Caco-2 (cell line): Measurements from ENCODE around the gene RAI1. TPM values are rescaled to one million over a fixed set of nuclear protein-coding genes. Genes with fewer than 3 reads are reported as not detected.

Experiments
- BruUV-seq: library from RNA; stranded (reverse); fragments of 400-500 nt; replicated peaks from 2 replicates; lab custom pipeline; 2021; lab: Mats Ljungman, UMichigan
- CTCF ChIA-PET: fragments of 300-600 bp; sonication (Branson Sonifier 250); formaldehyde crosslinking; loops from one replicate; lab custom pipeline; 2022; ENCODE audit warnings: antibody characterized with exemption; lab: Charles Lee
- POLR2A ChIA-PET: fragments of 300-600 bp; sonication (Branson Sonifier 250); formaldehyde crosslinking; loops from one replicate; lab custom pipeline; 2022; ENCODE audit warnings: antibody characterized with exemption; lab: Charles Lee
- DNase-seq, 2 experiments: peaks; one replicate each; pipeline versions ENCODE4 v3.0.0 to v3.0.0-alpha.2; 2020 to 2022
- H3K27me3 ChIP-seq: replicated peaks from 2 replicates; pipeline ENCODE4 v1.6.0; 2011; ENCODE audit warnings: low read length; ENCODE audit not compliant: control insufficient read depth, insufficient read depth
- H3K36me3 ChIP-seq: 2 replicates; pipeline ENCODE4 v1.5.1; 2011; ENCODE audit warnings: low read length; ENCODE audit not compliant: control insufficient read depth, insufficient read depth
- H3K4me1 ChIP-seq: fragments of 250-450 bp; sonication (Bioruptor Pico); 2 replicates; pipeline ENCODE4 v1.5.1; 2020; ENCODE audit warnings: mild to moderate bottlenecking
- H3K4me3 ChIP-seq: 2 replicates; pipeline ENCODE4 v1.5.1; 2011; ENCODE audit warnings: low read depth, mild to moderate bottlenecking, control low read depth, low read length
- H3K9me3 ChIP-seq: fragments of 250-450 bp; sonication (Bioruptor Pico); 2 replicates; pipeline ENCODE4 v1.5.1; 2020; ENCODE audit warnings: mild to moderate bottlenecking, moderate library complexity
- H3K27ac Mint-ChIP-seq: one replicate; pipeline ENCODE4 v1.8.0; 2022; ENCODE audit warnings: mixed read lengths; ENCODE audit not compliant: unreplicated experiment
- H3K27me3 Mint-ChIP-seq: one replicate; pipeline ENCODE4 v1.8.0; 2022; ENCODE audit warnings: mixed read lengths; ENCODE audit not compliant: insufficient read depth, unreplicated experiment
- H3K36me3 Mint-ChIP-seq: one replicate; pipeline ENCODE4 v1.8.0; 2022; ENCODE audit warnings: mild to moderate bottlenecking, mixed read lengths; ENCODE audit not compliant: insufficient read depth, unreplicated experiment
- H3K4me1 Mint-ChIP-seq: one replicate; pipeline ENCODE4 v1.8.0; 2022; ENCODE audit warnings: low read depth, mixed read lengths; ENCODE audit not compliant: unreplicated experiment
- H3K4me3 Mint-ChIP-seq: one replicate; pipeline ENCODE4 v1.8.0; 2022; ENCODE audit warnings: mild to moderate bottlenecking, moderate library complexity, mixed read lengths; ENCODE audit not compliant: unreplicated experiment
- H3K9me3 Mint-ChIP-seq: one replicate; pipeline ENCODE4 v1.8.0; 2022; ENCODE audit warnings: mixed read lengths; ENCODE audit not compliant: unreplicated experiment
- intact Hi-C: fragments of 100-400 bp; cut with micrococcal nuclease; formaldehyde crosslinking; loops from one replicate; pipeline ENCODE4 v1.10.0; 2022; ENCODE audit not compliant: unreplicated experiment
- total RNA-seq: library from RNA; stranded (reverse); gene quantifications from 2 replicates; pipeline ENCODE4 v1.2.3, GENCODE V29; 2022
- TF ChIP-seq, protein P1 (sequence below), 2 experiments: fragments of 200-600 bp in 1 of 2; IDR thresholded peaks; 1 replicate in 1 of 2; 2 replicates in 1 of 2; pipeline versions ENCODE4 v1.5.1 to v1.8.0; 2011 to 2022; ENCODE audit warnings: antibody characterized with exemption in 1 of 2, control low read depth in 1 of 2, inconsistent platforms in 1 of 2, low read depth in 1 of 2, low read length in 1 of 2, mild to moderate bottlenecking in 1 of 2, moderate library complexity in 1 of 2; ENCODE audit not compliant: insufficient read depth in 1 of 2, severe bottlenecking in 1 of 2, unreplicated experiment in 1 of 2

The RAI1 gene
- total RNA-seq, 1 experiment from 2014 or later, result 44.3 TPM

DNA sequence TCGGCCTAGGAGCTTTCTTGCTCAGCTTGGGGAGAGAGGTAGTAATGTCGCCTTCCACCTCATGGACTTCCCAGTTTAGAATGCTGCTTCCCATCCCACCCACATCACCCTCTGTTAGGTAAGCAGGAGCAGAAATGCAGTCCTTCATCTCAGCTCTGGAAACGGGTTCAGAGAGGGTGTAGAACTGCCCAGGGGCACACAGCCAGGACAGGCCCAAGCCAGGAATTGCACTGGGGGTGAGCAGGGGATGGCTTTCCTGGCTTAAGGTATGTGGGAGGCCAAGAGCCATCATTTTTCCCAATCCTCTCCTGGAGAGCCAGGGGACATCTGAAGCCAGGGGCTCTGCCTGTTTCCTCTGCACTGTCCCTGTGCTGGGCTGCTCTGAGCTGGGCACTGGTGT is 33.6 kb downstream of the RAI1 start:
- H3K4me1 Mint-ChIP-seq, result peaks cover 62% of the 10 kb centered on the region
- ChIA-PET POLR2A (no interaction called here), CTCF (no interaction called here)
- no peak overlapping the region for H3K27ac Mint-ChIP-seq
- H3K9me3 Mint-ChIP-seq, result no peaks in the 10 kb centered on the region
- Histone ChIP-seq H3K36me3 (peaks cover 5% of the 10 kb centered on the region), H3K9me3 (no peaks in the 10 kb centered on the region), H3K4me3 (no peak overlapping the region), H3K4me1 (peaks cover 56% of the 10 kb centered on the region), H3K27me3 (no peaks in the 10 kb centered on the region)
- BruUV-seq, result no TSS peak
- H3K4me3 Mint-ChIP-seq, result no peak overlapping the region
- H3K36me3 Mint-ChIP-seq, result peaks cover 48% of the 10 kb centered on the region
- no peak for DNase-seq
- no peaks in the 10 kb centered on the region for H3K27me3 Mint-ChIP-seq
- TF ChIP-seq, protein P1, sequence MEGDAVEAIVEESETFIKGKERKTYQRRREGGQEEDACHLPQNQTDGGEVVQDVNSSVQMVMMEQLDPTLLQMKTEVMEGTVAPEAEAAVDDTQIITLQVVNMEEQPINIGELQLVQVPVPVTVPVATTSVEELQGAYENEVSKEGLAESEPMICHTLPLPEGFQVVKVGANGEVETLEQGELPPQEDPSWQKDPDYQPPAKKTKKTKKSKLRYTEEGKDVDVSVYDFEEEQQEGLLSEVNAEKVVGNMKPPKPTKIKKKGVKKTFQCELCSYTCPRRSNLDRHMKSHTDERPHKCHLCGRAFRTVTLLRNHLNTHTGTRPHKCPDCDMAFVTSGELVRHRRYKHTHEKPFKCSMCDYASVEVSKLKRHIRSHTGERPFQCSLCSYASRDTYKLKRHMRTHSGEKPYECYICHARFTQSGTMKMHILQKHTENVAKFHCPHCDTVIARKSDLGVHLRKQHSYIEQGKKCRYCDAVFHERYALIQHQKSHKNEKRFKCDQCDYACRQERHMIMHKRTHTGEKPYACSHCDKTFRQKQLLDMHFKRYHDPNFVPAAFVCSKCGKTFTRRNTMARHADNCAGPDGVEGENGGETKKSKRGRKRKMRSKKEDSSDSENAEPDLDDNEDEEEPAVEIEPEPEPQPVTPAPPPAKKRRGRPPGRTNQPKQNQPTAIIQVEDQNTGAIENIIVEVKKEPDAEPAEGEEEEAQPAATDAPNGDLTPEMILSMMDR (IDR thresholded peaks at IDR 0.05; ENCODE audit: insufficient read depth in 1 of 2, low read depth in 1 of 2, low read length in 1 of 2, severe bottlenecking in 1 of 2, unreplicated experiment in 1 of 2), result no peak
- intact Hi-C loops, result no loop called here

DNA sequence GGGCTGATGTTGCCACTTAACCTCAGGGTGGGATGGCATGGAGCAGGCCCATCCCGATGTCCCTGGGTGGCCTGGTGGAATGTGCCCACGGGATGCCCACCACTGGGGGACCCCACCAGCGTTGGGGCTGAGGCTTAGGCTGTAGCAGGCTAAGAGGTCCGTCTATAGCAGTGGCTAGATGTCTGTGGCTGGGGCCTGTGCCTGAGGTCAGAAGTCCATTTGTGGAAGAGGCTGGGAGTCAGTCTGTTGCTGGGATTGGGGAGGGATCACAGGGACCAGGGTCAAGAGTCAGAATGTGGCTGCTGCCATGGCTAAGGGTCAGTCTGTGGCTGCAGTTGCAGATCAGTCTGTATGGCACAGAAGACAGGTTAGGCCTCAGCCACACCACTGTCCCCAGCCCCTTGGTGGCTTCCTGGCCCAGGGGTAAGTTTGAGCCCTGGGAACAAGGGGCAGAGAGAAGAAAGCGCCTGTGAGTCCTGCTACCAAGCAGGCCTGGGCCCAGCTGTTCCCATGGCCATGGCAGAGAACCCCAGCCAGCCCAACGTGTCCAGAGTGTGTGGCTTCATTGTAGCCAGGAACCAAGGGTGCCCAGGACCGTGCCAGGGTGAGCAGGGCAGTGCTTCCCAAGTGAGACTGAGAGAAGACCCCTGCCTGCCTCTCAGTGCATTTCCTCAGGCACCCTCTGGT is 35.7 kb downstream of the RAI1 start:
- ChIA-PET POLR2A (interaction anchor here (0.8 kb wide), 1 partner anchor 119 kb away, joined by 3 read pairs; no protein-coding TSS in a partner anchor), CTCF (no interaction called here)
- no peak overlapping the region for H3K4me3 ChIP-seq
- Mint-ChIP-seq H3K4me1 (peaks cover 50% of the 10 kb centered on the region), H3K27ac (peak overlapping the region; percentile 78), H3K4me3 (no peak overlapping the region), H3K36me3 (peaks cover 32% of the 10 kb centered on the region), H3K27me3 (no peaks in the 10 kb centered on the region), H3K9me3 (no peaks in the 10 kb centered on the region)
- peaks cover 35% of the 10 kb centered on the region for H3K4me1 ChIP-seq
- H3K27me3 ChIP-seq, result no peaks in the 10 kb centered on the region
- peak in 1 of 2 experiments; percentile 50 for DNase-seq
- BruUV-seq, result no TSS peak
- peaks cover 2% of the 10 kb centered on the region for H3K36me3 ChIP-seq
- TF ChIP-seq, protein P1 (IDR thresholded peaks at IDR 0.05; ENCODE audit: insufficient read depth in 1 of 2, low read depth in 1 of 2, low read length in 1 of 2, severe bottlenecking in 1 of 2, unreplicated experiment in 1 of 2), result no peak
- H3K9me3 ChIP-seq, result no peaks in the 10 kb centered on the region
- intact Hi-C loops, result no loop called here

DNA sequence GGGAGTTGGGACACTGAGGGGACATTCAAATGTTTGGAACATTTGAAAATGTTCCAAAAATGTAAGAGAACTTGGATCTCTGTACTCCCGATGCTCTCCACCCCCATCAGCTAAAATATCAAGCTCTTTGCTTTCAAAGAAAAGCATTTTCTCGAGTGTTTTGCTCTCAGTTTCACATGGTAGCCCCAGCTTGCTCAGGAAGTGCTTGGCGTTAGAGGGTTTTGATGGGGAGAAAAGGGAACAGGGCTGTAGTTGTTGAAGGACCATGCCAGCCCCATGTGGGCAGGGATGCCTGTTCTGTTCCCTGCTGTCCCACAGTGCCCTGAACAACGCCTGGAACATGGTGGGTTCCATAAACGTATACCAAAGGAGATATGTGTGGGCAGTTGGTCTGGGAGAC is 37.0 kb downstream of the RAI1 start:
- Mint-ChIP-seq H3K4me3 (no peak overlapping the region), H3K27me3 (no peaks in the 10 kb centered on the region), H3K9me3 (no peaks in the 10 kb centered on the region), H3K36me3 (peaks cover 36% of the 10 kb centered on the region), H3K27ac (no peak overlapping the region), H3K4me1 (peaks cover 39% of the 10 kb centered on the region)
- ChIA-PET CTCF (no interaction called here), POLR2A (no interaction called here)
- BruUV-seq, result no TSS peak
- H3K27me3 ChIP-seq, result no peaks in the 10 kb centered on the region
- no peaks in the 10 kb centered on the region for H3K9me3 ChIP-seq
- H3K4me1 ChIP-seq, result peaks cover 26% of the 10 kb centered on the region
- DNase-seq, result no peak
- TF ChIP-seq, protein P1 (IDR thresholded peaks at IDR 0.05; ENCODE audit: insufficient read depth in 1 of 2, low read depth in 1 of 2, low read length in 1 of 2, severe bottlenecking in 1 of 2, unreplicated experiment in 1 of 2), result no peak
- H3K4me3 ChIP-seq, result no peak overlapping the region
- H3K36me3 ChIP-seq, result peaks cover 2% of the 10 kb centered on the region
- intact Hi-C loops, result no loop called here
